Testis (tissue), 3 donors: ENCODE results near the gene FCF1. TPM values are rescaled to one million over a fixed set of nuclear protein-coding genes. Genes with fewer than 3 reads are reported as not detected.

Source experiments
- DNase-seq: peaks from one replicate; pipeline ENCODE4 v3.0.0-alpha.2; 2019
- H3K27ac ChIP-seq, 2 donors: fragments of 200-600 bp; sonication (generic); one replicate each; pipeline ENCODE4 v1.5.1; 2019
- H3K27me3 ChIP-seq: fragments of 200-600 bp; sonication (generic); one replicate; pipeline ENCODE4 v1.5.1; 2019
- H3K36me3 ChIP-seq: fragments of 200-600 bp; sonication (generic); one replicate; pipeline ENCODE4 v1.5.1; 2017; ENCODE audit warnings: low read depth; ENCODE audit errors: missing control alignments
- H3K4me1 ChIP-seq: fragments of 200-600 bp; sonication (generic); one replicate; pipeline ENCODE4 v1.5.1; 2019
- H3K4me3 ChIP-seq, 2 donors: fragments of 200-600 bp; sonication (generic); one replicate each; pipeline ENCODE4 v1.5.1; 2017 to 2019
- H3K9me3 ChIP-seq: fragments of 200-600 bp; sonication (generic); one replicate; pipeline ENCODE4 v1.5.1; 2017
- CTCF ChIP-seq, 3 experiments: fragments of 450-650 bp in 2 of 3; fragments of 200-600 bp in 1 of 3; sonication (generic) in 1 of 3; IDR thresholded peaks; one replicate each; pipeline ENCODE4 v1.5.1; 2016 to 2019; ENCODE audit warnings: antibody characterized with exemption in 3 of 3, mild to moderate bottlenecking in 2 of 3, moderate library complexity in 1 of 3
- POLR2A ChIP-seq: fragments of 450-650 bp; IDR thresholded peaks from one replicate; pipeline ENCODE4 v1.6.1; 2017; ENCODE audit warnings: antibody characterized with exemption, mild to moderate bottlenecking, moderate library complexity
- WGBS, 2 donors: methylation state at CpG; one replicate each; pipeline ENCODE4 v1.1.5; 2018; 5-methylcytosine and 5-hydroxymethylcytosine counted together
- intact Hi-C: fragments of 100-400 bp; cut with DNase I; formaldehyde crosslinking; loops from one replicate; pipeline ENCODE4 v1.15.1; 2023; ENCODE audit warnings: low total_unique reads
- polyA plus RNA-seq: library from polyadenylated mRNA; stranded (reverse); fragments of 350-450 nt; fragmentation: Illumina TruSeq; extraction: RNeasy Lipid Tissue Mini Kit (QIAGEN cat#74804); gene quantifications from one replicate; pipeline ENCODE4 v1.2.3, GENCODE V29; 2014; ENCODE audit warnings: low read depth, low replicate concordance; ENCODE audit not compliant: insufficient read depth
- total RNA-seq, 2 donors: library from RNA; depleted of rRNA; stranded (reverse); fragments of >200 nt; gene quantifications; one replicate each; pipeline ENCODE4 v1.2.3, GENCODE V29; 2016

FCF1 gene
- total and polyA plus RNA-seq, 3 donors from 2014 or later: 29.9 to 43.5 (median 30.9) TPM

GRCh38 chr14:74737753-74738325 is 24.9 kb downstream of the FCF1 start:
- 85 to 90% methylated on average over 4 of the region's 4 CpGs for WGBS, 2 donors
- DNase-seq: no peak
- no peak overlapping the region for H3K27ac ChIP-seq
- H3K4me3 ChIP-seq: no peak overlapping the region
- intact Hi-C loops: no loop called here
- no peaks in the 10 kb centered on the region for H3K4me1 ChIP-seq
- H3K9me3 ChIP-seq: no peaks in the 10 kb centered on the region
- TF ChIP-seq POLR2A (no peak), CTCF (IDR thresholded peaks at IDR 0.05) (no peak)
- H3K36me3 ChIP-seq: no peaks in the 10 kb centered on the region
- no peaks in the 10 kb centered on the region for H3K27me3 ChIP-seq

- no peak for DNase-seq
- no peaks in the 10 kb centered on the region for H3K27me3 ChIP-seq
- 91 to 97% methylated on average over 8 of the region's 8 CpGs for WGBS, 2 donors
- H3K4me3 ChIP-seq: no peak overlapping the region
- H3K36me3 ChIP-seq: no peaks in the 10 kb centered on the region
- no peak for TF ChIP-seq POLR2A
- TF ChIP-seq CTCF (IDR thresholded peaks at IDR 0.05): no peak
- H3K9me3 ChIP-seq: no peaks in the 10 kb centered on the region
- no peak overlapping the region for H3K27ac ChIP-seq
- intact Hi-C loops: no loop called here
- no peaks in the 10 kb centered on the region for H3K4me1 ChIP-seq
Observed at GRCh38 chr14:74739293-74740030, 26.5 kb downstream of the FCF1 start.

- no peaks in the 10 kb centered on the region for H3K4me1 ChIP-seq
- H3K27ac ChIP-seq: no peak overlapping the region
- H3K27me3 ChIP-seq: no peaks in the 10 kb centered on the region
- no peaks in the 10 kb centered on the region for H3K36me3 ChIP-seq
- no peak overlapping the region for H3K4me3 ChIP-seq
- intact Hi-C loops: no loop called here
- no peaks in the 10 kb centered on the region for H3K9me3 ChIP-seq
- TF ChIP-seq POLR2A (no peak), CTCF (IDR thresholded peaks at IDR 0.05) (no peak)
- DNase-seq: no peak
- WGBS, 2 donors: 94% methylated on average over 2 of the region's 2 CpGs
Observed at GRCh38 chr14:74747237-74747636, 34.3 kb downstream of the FCF1 start.

GRCh38 chr14:74754157-74754556 is 41.2 kb downstream of the FCF1 start:
- no peaks in the 10 kb centered on the region for H3K4me1 ChIP-seq
- 79 to 91% methylated on average over 2 of the region's 2 CpGs for WGBS, 2 donors
- no peak for TF ChIP-seq CTCF (IDR thresholded peaks at IDR 0.05)
- TF ChIP-seq POLR2A: no peak
- no peaks in the 10 kb centered on the region for H3K27me3 ChIP-seq
- DNase-seq: no peak
- H3K27ac ChIP-seq: no peak overlapping the region
- intact Hi-C loops: no loop called here
- no peaks in the 10 kb centered on the region for H3K36me3 ChIP-seq
- H3K4me3 ChIP-seq: no peak overlapping the region
- no peaks in the 10 kb centered on the region for H3K9me3 ChIP-seq

- intact Hi-C loops: no loop called here
- no peaks in the 10 kb centered on the region for H3K4me1 ChIP-seq
- H3K27ac ChIP-seq: no peak overlapping the region
- no peak for DNase-seq
- 88 to 91% methylated on average over 6 to 7 of the region's 7 CpGs for WGBS, 2 donors
- H3K27me3 ChIP-seq: no peaks in the 10 kb centered on the region
- H3K36me3 ChIP-seq: no peaks in the 10 kb centered on the region
- no peaks in the 10 kb centered on the region for H3K9me3 ChIP-seq
- no peak overlapping the region for H3K4me3 ChIP-seq
- no peak for TF ChIP-seq POLR2A
- no peak for TF ChIP-seq CTCF (IDR thresholded peaks at IDR 0.05)
Observed at GRCh38 chr14:74754899-74755298, 42.0 kb downstream of the FCF1 start.
